NK-92 treated with Interleukin-12 subunit alpha and Interleukin-12 subunit beta, amount 100 ng/mL, for 24 hours (cell line): ENCODE measurements around the gene TTLL7.
"Not testable (repeated sequence)": the region's sequence is repeated elsewhere in the genome, so short reads cannot be mapped to it uniquely, and the experiment has no call there.

ENCODE experiments used
- DNase-seq: peaks from one replicate; lab custom pipeline; 2025; lab: John Stamatoyannopoulos, UW

Gene TTLL7

GRCh38 chr1:83996621-83997020 lies 2.3 kb downstream of the TTLL7 start:
- DNase-seq, result no peak

- no peak for DNase-seq
Measured at GRCh38 chr1:83996191-83996590, 2.7 kb downstream of the TTLL7 start.

- no peak for DNase-seq
Measured at GRCh38 chr1:83995649-83996048, 3.3 kb downstream of the TTLL7 start.

GRCh38 chr1:83994111-83994510 lies 4.8 kb downstream of the TTLL7 start:
- DNase-seq, result no peak

GRCh38 chr1:83990734-83991133 lies 8.2 kb downstream of the TTLL7 start:
- DNase-seq, result no peak

GRCh38 chr1:83985048-83985447 lies 13.9 kb downstream of the TTLL7 start:
- DNase-seq, result no peak

- not testable (repeated sequence) for DNase-seq
Measured at GRCh38 chr1:83983918-83984317, 15.0 kb downstream of the TTLL7 start.

- DNase-seq, result no peak
Measured at GRCh38 chr1:83978056-83978455, 20.9 kb downstream of the TTLL7 start.

GRCh38 chr1:83976920-83977319 lies 22.0 kb downstream of the TTLL7 start:
- DNase-seq, result no peak

GRCh38 chr1:83970802-83971201 lies 28.1 kb downstream of the TTLL7 start:
- no peak for DNase-seq

- no peak for DNase-seq
Measured at GRCh38 chr1:83970114-83970513, 28.8 kb downstream of the TTLL7 start.

GRCh38 chr1:83967336-83967735 lies 31.6 kb downstream of the TTLL7 start:
- no peak for DNase-seq

GRCh38 chr1:83964153-83964552 lies 34.8 kb downstream of the TTLL7 start:
- DNase-seq, result no peak

- DNase-seq, result no peak
Measured at GRCh38 chr1:83961571-83962295, 37.2 kb downstream of the TTLL7 start.

GRCh38 chr1:83960669-83961277 lies 38.2 kb downstream of the TTLL7 start:
- no peak for DNase-seq

GRCh38 chr1:83959824-83960498 lies 39.0 kb downstream of the TTLL7 start:
- no peak for DNase-seq

- DNase-seq, result no peak
Measured at GRCh38 chr1:83958704-83959103, 40.2 kb downstream of the TTLL7 start.

GRCh38 chr1:83954166-83954823 lies 44.6 kb downstream of the TTLL7 start:
- DNase-seq, result no peak

GRCh38 chr1:83950106-83950661 lies 48.7 kb downstream of the TTLL7 start:
- DNase-seq, result no peak

GRCh38 chr1:83942914-83943313 lies 56.0 kb downstream of the TTLL7 start:
- no peak for DNase-seq

GRCh38 chr1:83934550-83934949 lies 64.4 kb downstream of the TTLL7 start:
- DNase-seq, result no peak

GRCh38 chr1:83932693-83933092 lies 66.2 kb downstream of the TTLL7 start:
- DNase-seq, result no peak
